Fibroblast of lung (primary cell): Measurements from ENCODE around the gene MS4A4E.

Experiments
- EZH2 ChIP-seq: IDR thresholded peaks from 2 replicates; pipeline ENCODE4 v1.5.1; 2012; ENCODE audit warnings: low read length, control low read depth, mild to moderate bottlenecking; ENCODE audit errors: missing control alignments
- TF ChIP-seq, protein P1 (sequence below), 2 donors: IDR thresholded peaks in 1 of 2; conservative IDR thresholded peaks in 1 of 2; 1 replicate in 1 of 2; 2 replicates in 1 of 2; pipeline ENCODE4 v1.5.1; 2011 to 2012; ENCODE audit warnings: low read length in 2 of 2, control low read depth in 1 of 2, inconsistent platforms in 1 of 2, low read depth in 1 of 2, mild to moderate bottlenecking in 1 of 2

DNA sequence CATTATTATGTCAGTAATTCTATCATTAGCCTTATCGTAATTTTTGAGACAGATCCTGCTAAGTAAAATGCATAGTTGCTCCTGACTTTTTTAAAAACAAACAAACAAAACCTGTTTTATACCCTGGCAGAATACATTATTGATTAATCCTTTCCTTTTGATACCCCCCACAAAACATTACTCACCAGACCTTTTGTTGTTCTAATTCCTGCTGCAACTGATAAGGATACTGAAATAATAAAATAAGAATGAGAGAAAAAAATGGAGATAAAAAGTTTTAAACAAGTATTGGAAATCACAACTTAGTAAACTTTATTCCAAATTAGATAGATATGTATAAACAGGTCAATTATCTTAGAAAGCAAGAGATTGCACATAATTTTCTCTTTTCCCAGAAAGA, 28.6 kb downstream of the MS4A4E start:
- TF ChIP-seq, protein P1, sequence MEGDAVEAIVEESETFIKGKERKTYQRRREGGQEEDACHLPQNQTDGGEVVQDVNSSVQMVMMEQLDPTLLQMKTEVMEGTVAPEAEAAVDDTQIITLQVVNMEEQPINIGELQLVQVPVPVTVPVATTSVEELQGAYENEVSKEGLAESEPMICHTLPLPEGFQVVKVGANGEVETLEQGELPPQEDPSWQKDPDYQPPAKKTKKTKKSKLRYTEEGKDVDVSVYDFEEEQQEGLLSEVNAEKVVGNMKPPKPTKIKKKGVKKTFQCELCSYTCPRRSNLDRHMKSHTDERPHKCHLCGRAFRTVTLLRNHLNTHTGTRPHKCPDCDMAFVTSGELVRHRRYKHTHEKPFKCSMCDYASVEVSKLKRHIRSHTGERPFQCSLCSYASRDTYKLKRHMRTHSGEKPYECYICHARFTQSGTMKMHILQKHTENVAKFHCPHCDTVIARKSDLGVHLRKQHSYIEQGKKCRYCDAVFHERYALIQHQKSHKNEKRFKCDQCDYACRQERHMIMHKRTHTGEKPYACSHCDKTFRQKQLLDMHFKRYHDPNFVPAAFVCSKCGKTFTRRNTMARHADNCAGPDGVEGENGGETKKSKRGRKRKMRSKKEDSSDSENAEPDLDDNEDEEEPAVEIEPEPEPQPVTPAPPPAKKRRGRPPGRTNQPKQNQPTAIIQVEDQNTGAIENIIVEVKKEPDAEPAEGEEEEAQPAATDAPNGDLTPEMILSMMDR (conservative IDR thresholded peaks at IDR 0.05 in 1 of 2, IDR thresholded peaks at IDR 0.05 in 1 of 2; ENCODE audit: low read depth in 1 of 2, low read length in 2 of 2), result no peak
- no peak for TF ChIP-seq EZH2
